NOMO-1 treated with DMSO at 0.1 percent for 48 hours (cell line): Measurements from ENCODE around the gene KIF27.
"Not testable (repeated sequence)": the region's sequence is repeated elsewhere in the genome, so short reads cannot be mapped to it uniquely, and the experiment has no call there.

Source experiments
- DNase-seq: peaks from one replicate; lab custom pipeline; 2025; ENCODE audit not compliant: unreplicated experiment; lab: John Stamatoyannopoulos, UW

KIF27 gene

GRCh38 chr9:83809213-83809612, 112.0 kb downstream of the KIF27 start:
- DNase-seq: not testable (repeated sequence)

- not testable (repeated sequence) for DNase-seq
Measured at GRCh38 chr9:83804454-83804853, 116.8 kb downstream of the KIF27 start.

GRCh38 chr9:83803941-83804340, 117.3 kb downstream of the KIF27 start:
- not testable (repeated sequence) for DNase-seq

- DNase-seq: no peak
Measured at GRCh38 chr9:83800236-83801033, 120.8 kb downstream of the KIF27 start.

GRCh38 chr9:83794051-83794450, 127.2 kb downstream of the KIF27 start:
- DNase-seq: no peak

GRCh38 chr9:83792746-83793145, 128.5 kb downstream of the KIF27 start:
- no peak for DNase-seq
